BLaER1 treated with 17β-estradiol and CSF1 and Interleukin-3, amounts not matched to agents 10 nM and 100 nM (cell line): ENCODE data around the gene ALDH1A1.

Experiments
- H3K27ac ChIP-seq, 11 experiments: shearing (Covaris generic); formaldehyde crosslinking; 2 replicates each; pipeline ENCODE4 v1.8.1; 2022
- H3K27me3 ChIP-seq, 11 experiments: shearing (Covaris generic); formaldehyde crosslinking; 2 replicates each; pipeline ENCODE4 v1.8.1; 2022
- H3K36me3 ChIP-seq, 11 experiments: shearing (Covaris generic); formaldehyde crosslinking; 2 replicates each; pipeline ENCODE4 v1.8.1; 2022
- H3K4me1 ChIP-seq, 10 experiments: shearing (Covaris generic); formaldehyde crosslinking; 2 replicates each; pipeline ENCODE4 v1.8.1; 2022
- H3K4me2 ChIP-seq, 11 experiments: shearing (Covaris generic); formaldehyde crosslinking; 2 replicates each; pipeline ENCODE4 v1.8.1; 2022
- H3K4me3 ChIP-seq, 10 experiments: shearing (Covaris generic); formaldehyde crosslinking; 2 replicates each; pipeline ENCODE4 v1.8.1; 2022
- H3K9ac ChIP-seq, 11 experiments: shearing (Covaris generic); formaldehyde crosslinking; 2 replicates each; pipeline ENCODE4 v1.8.1; 2022
- H3K9me3 ChIP-seq, 11 experiments: shearing (Covaris generic); formaldehyde crosslinking; replicated peaks in 1 of 11; 2 replicates each; pipeline ENCODE4 v1.8.1; 2022
- H4K20me1 ChIP-seq, 11 experiments: shearing (Covaris generic); formaldehyde crosslinking; 2 replicates each; pipeline ENCODE4 v1.8.1; 2022
- Cebpa-rat ChIP-seq, 11 experiments: shearing (Covaris generic); IDR thresholded peaks; 2 replicates each; pipeline ENCODE4 v1.8.1; 2022

Gene ALDH1A1

DNA sequence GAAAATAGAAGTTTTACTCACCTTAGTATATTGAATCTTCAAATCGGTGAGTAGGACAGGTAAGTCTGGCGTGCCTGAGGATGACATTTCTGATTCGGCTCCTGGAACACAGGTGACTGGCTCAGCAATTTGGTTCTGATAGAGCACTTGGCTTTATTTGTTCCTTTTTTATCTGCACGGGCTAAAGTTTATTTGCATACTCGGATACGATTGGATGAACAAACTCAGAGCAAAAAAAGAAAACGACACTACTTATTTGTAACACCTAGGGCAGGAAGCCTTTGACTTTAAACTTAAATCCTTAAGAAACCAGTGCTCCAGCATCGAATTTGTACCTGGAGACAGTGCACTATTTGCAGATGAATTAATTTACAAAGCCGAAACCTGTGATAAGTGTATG, at the start of gene ALDH1A1:
ALDH1A1 (minus strand) TSS at position 140 of the 400 bp plus-strand sequence; CDS start at position 87, 53 bp downstream.
- no peak for TF ChIP-seq Cebpa-rat (IDR thresholded peaks at IDR 0.05)
- no peak within 1 kb of the TSS for H3K9ac ChIP-seq
- H3K27me3 ChIP-seq = no peaks in the 10 kb centered on the region
- H3K9me3 ChIP-seq = peaks cover 0 to 7% (median 0%) of the 10 kb centered on the region in 11 experiments; a peak in 2 of 22 replicates
- H3K4me3 ChIP-seq = no peak within 1 kb of the TSS
- no peaks in the 10 kb centered on the region for H4K20me1 ChIP-seq
- no peaks in the 10 kb centered on the region for H3K36me3 ChIP-seq
- peak within 1 kb of the TSS; percentile 25 to 59 (median 51); a peak in 19 of 22 replicates for H3K4me2 ChIP-seq
- H3K27ac ChIP-seq = peak within 1 kb of the TSS in 5 of 11 experiments; percentile 14 to 55 (median 25); a peak in 5 of 22 replicates
- H3K4me1 ChIP-seq = peaks cover 4 to 25% (median 21%) of the 10 kb centered on the region in 10 experiments; a peak in 17 of 20 replicates

DNA sequence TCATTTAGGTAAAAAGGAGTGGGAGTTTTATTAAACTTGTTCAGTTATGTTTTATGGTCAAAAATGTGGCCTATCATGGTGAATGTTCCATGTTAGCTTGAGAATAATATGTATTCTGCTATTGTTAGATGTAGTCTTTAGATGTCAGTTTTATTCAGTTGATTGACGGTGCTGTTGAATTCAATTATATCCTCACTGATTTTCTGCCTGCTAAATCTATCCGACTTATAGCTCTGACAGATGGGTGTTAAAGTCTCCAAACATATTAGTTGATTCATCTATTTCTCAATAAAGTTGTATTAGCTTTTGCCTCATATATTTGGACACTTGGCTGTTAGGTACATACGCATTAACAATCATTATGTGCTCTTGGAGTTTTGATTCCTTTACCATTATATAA, 49.0 kb upstream of the ALDH1A1 start:
- H3K9ac ChIP-seq = no peak overlapping the region
- no peak for TF ChIP-seq Cebpa-rat (IDR thresholded peaks at IDR 0.05)

DNA sequence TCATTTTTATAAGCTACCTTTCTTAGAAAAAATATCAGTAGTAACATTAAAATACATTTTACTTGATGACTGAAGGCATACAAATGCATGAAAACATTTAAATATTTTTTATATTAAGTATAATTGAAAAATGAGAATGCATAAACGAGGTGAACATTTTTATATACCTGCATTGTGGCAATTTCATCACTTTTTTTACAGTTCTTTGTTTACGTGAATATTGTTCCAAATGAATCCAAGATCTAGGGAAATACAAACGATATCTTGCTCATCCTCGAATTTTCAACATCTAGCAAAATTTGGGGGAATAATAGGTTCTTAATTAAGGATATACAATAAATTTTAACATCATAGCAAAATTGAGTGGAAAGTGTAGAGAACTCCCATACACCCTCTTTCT, 45.5 kb upstream of the ALDH1A1 start:
- Histone ChIP-seq H3K4me1 (peaks cover 0 to 6% (median 5%) of the 10 kb centered on the region in 10 experiments; a peak in 12 of 20 replicates), H3K4me3 (no peak overlapping the region), H3K36me3 (no peaks in the 10 kb centered on the region), H3K27ac (no peak overlapping the region), H4K20me1 (no peaks in the 10 kb centered on the region), H3K4me2 (no peak overlapping the region), H3K9ac (no peak overlapping the region), H3K27me3 (no peaks in the 10 kb centered on the region), H3K9me3 (no peaks in the 10 kb centered on the region)
- TF ChIP-seq Cebpa-rat (IDR thresholded peaks at IDR 0.05) = no peak

More for the DNA sequence above, 49.0 kb upstream of the ALDH1A1 start:
- no peaks in the 10 kb centered on the region for H3K27me3 ChIP-seq
- no peak overlapping the region for H3K4me2 ChIP-seq
- no peaks in the 10 kb centered on the region for H3K36me3 ChIP-seq
- H3K27ac ChIP-seq = no peak overlapping the region
- H3K4me1 ChIP-seq = peaks cover 0 to 6% (median 5%) of the 10 kb centered on the region in 10 experiments; a peak in 9 of 20 replicates
- H3K4me3 ChIP-seq = no peak overlapping the region
- no peaks in the 10 kb centered on the region for H4K20me1 ChIP-seq
- H3K9me3 ChIP-seq = 0 out of 22 replicates have a peak, but pooled peaks cover 0 to 6% (median 0%) of the 10 kb centered on the region in 11 experiments

DNA sequence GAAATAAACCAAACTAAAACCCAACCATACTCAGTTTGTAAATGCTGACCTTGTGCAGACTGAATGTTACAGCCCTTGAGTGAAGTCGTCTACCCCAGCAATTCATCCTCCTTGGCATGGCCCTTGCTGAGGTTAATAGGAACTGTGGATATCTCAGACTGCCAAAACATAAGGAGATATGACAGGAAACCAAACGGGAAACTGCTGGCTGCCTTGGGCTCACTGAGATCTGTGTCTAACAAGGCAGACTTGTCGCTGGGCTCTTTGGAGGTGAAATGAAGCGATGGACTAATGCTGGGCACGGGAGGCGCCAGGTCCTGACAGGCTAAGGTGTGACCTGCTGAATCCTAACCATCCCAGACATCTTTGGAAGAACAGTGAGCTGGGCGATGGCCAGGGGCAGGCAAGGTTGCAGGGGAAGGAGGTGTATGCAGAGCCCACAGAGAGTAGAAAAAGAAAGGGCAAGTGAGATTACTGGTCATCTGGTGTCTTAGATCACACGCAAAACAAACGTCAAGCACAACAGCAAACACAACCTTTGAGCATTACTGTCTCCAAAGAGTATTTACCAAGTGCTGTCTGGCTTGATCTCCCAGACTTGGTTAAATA, 44.6 kb upstream of the ALDH1A1 start:
- Histone ChIP-seq H3K4me1 (peaks cover 0 to 6% (median 5%) of the 10 kb centered on the region in 10 experiments; a peak in 12 of 20 replicates), H3K9me3 (no peaks in the 10 kb centered on the region), H3K9ac (no peak overlapping the region), H3K27me3 (no peaks in the 10 kb centered on the region), H3K4me3 (no peak overlapping the region), H3K4me2 (peak overlapping the region in 6 of 11 experiments; percentile 5 to 48 (median 28); a peak in 7 of 22 replicates), H3K36me3 (no peaks in the 10 kb centered on the region), H3K27ac (no peak overlapping the region), H4K20me1 (no peaks in the 10 kb centered on the region)
- no peak for TF ChIP-seq Cebpa-rat (IDR thresholded peaks at IDR 0.05)

DNA sequence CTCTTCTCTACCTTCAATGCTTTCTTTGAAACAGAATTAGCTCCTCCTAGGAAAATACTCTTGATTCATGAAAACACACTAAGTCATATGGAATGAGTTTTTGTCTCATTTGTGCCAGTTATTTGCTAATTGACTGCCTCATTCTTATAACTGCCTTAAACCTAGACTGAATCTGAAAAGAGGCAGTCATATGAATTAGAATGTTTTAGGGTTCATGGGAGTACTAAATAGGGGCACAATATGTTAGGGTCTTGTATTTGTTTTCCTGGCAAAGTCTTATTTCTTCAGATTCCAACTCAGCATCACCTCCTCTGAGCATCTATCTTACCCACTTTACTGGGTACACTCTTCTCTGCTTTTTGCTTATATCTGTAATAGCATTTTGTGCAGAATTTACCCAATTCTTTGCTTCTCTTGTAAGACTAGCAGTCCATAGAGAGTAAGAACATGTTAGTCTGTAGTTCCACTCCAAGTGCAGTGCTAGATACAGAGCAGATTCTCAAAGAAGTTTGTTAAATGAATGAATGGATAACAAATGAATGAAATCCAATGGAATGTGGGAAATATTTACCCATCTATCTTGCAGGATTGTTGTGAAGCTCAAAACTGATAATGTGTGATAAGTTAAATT, 43.9 kb upstream of the ALDH1A1 start:
- Histone ChIP-seq H3K27me3 (no peaks in the 10 kb centered on the region), H3K9me3 (no peaks in the 10 kb centered on the region), H3K4me3 (no peak overlapping the region), H4K20me1 (no peaks in the 10 kb centered on the region), H3K9ac (no peak overlapping the region), H3K4me2 (no peak overlapping the region), H3K4me1 (peaks cover 0 to 6% (median 5%) of the 10 kb centered on the region in 10 experiments; a peak in 12 of 20 replicates), H3K27ac (no peak overlapping the region), H3K36me3 (no peaks in the 10 kb centered on the region)
- TF ChIP-seq Cebpa-rat (IDR thresholded peaks at IDR 0.05) = no peak

DNA sequence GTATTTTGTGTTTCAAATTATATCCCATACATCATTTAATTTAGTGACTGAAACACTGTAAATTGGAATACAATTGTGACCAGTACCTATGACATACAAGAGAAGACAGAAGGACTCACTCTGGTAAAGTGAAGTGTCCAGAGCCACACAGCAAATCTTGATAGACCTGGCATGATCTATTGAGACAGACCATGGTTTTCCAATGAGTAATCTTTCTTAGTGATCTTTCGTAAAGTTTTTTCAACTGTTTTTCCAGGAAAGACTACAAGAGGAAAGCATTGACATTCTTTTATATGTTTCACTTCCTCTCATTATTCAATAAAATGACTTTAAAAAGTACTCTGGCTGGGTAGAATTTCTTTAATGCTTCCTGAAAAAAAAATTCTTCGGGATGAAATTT, 43.3 kb upstream of the ALDH1A1 start:
- H3K4me3 ChIP-seq = no peak overlapping the region
- no peak overlapping the region for H3K27ac ChIP-seq
- no peaks in the 10 kb centered on the region for H3K9me3 ChIP-seq
- H3K36me3 ChIP-seq = no peaks in the 10 kb centered on the region
- no peaks in the 10 kb centered on the region for H4K20me1 ChIP-seq
- no peak for TF ChIP-seq Cebpa-rat (IDR thresholded peaks at IDR 0.05)
- peaks cover 0 to 6% (median 5%) of the 10 kb centered on the region in 10 experiments; a peak in 12 of 20 replicates for H3K4me1 ChIP-seq
- no peak overlapping the region for H3K9ac ChIP-seq
- no peaks in the 10 kb centered on the region for H3K27me3 ChIP-seq
- H3K4me2 ChIP-seq = 0 out of 22 replicates have a peak overlapping the region, but pooled peaks of 1 of the 11 experiments have one; percentile 12

DNA sequence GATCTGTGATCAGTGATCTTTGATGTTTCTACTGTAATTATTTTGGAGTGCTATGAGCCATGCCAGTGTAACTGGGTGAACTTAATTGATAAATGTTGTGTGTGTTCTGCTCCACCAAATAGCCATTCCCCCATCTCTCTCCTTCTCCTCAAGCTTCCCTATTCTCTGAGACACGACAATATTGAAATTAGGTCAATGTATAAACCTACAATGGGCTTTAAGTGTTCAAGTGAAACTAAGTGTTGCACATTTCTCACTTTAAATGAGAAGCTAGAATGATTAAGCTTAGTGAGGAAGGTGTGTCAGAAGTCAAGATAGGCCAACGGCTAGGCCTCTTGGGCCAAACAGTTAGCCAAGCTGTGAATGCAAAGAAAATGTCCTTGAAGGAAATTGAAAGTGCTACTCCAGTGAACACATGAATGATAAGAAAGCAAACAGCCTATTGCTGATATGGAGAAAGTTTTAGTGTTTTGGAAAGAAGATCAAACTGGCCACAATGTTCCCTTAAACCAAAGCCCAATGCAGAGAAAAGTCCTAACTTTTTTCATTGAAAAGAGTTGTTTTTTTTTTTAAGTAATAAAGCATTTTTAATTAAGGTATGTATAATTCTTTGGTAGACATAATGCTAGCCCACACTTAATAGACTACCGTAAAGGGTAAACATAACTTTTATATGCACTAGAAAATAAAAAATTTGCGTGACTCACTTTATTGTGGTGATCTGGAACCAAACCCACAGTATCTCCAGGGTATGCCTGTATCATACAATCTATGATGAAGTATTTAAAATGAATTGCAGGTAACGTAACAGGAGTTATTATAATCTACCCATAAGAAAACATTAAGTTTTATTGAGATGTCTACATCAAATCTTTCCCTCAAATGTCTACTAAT, 42.5 kb upstream of the ALDH1A1 start:
- Histone ChIP-seq H3K4me1 (peaks cover 0 to 6% (median 5%) of the 10 kb centered on the region in 10 experiments; a peak in 12 of 20 replicates), H3K27me3 (no peaks in the 10 kb centered on the region), H3K4me3 (no peak overlapping the region), H4K20me1 (no peaks in the 10 kb centered on the region), H3K9me3 (no peaks in the 10 kb centered on the region), H3K36me3 (no peaks in the 10 kb centered on the region), H3K27ac (no peak overlapping the region), H3K9ac (no peak overlapping the region), H3K4me2 (no peak overlapping the region)
- no peak for TF ChIP-seq Cebpa-rat (IDR thresholded peaks at IDR 0.05)

DNA sequence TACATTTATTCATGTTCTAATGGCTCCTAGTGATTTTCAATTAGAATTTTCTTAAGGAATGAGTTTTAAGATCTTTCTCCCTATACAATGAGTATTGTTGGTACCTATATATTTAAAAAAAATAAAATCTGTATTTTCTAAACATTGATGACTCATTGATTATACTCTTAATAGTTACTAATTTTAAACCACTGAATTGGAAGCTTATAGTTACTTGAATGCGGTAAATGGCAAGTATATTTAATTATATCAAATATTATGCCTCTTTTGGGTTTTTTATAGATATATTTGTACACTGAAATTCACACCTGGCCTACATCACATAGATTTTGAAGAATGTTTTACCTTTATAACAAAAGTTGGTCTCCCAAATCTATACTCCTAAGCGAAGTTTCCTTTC, 38.9 kb upstream of the ALDH1A1 start:
- Histone ChIP-seq H3K4me2 (no peak overlapping the region), H3K36me3 (no peaks in the 10 kb centered on the region), H3K27ac (no peak overlapping the region), H4K20me1 (no peaks in the 10 kb centered on the region), H3K9ac (no peak overlapping the region), H3K9me3 (no peaks in the 10 kb centered on the region), H3K27me3 (no peaks in the 10 kb centered on the region), H3K4me1 (peaks cover 0 to 5% (median 0%) of the 10 kb centered on the region in 10 experiments; a peak in 3 of 20 replicates), H3K4me3 (no peak overlapping the region)
- TF ChIP-seq Cebpa-rat (IDR thresholded peaks at IDR 0.05) = no peak
